Measurements from ENCODE around the gene KLHL40. TPM values are rescaled to one million over a fixed set of nuclear protein-coding genes. Genes with fewer than 3 reads are reported as not detected.
A peak's percentile ranks its signal among the peaks of the same experiment; 100 is the strongest.

KLHL40 gene
- total RNA-seq, 1 donor from 2014 or later: 0.11 TPM

DNA sequence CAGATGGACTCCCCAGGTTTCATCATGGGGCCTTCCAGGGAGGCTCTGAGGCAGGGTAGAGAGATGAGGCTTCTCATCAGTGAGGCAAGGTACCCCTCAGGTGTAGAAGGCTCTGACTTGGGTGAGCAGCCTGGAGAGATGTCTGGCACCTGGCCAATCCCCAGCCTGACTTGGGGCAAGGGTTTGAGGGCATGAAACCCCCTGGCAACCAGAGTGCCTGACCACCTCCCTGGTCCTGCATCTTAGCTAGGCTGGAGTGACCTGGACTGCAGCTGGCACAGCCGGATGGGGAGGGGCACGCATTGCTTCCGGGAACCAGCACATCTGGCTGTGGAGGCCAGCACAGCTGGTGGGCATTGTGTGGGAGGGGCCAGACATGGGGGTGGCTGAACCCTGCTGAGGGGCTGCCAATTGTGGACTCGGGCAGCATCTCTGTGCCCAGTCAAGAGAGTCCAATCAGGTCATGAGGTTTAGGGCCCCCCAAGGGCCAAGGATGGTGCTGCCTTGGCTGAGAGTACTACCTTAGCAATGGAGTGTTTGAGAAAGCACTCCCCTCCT is 29.9 kb upstream of the KLHL40 start:
- intact Hi-C loops (cut with DNase I): loop anchor here (5.0 kb wide), 1 partner anchor 628 kb away; no protein-coding TSS in a partner anchor
- peak; percentile 62 for DNase-seq
- no peak for ATAC-seq (ENCODE audit: poor library complexity)

- intact Hi-C loops (cut with DNase I): loop anchor here (5.0 kb wide), 1 partner anchor 629 kb away; no protein-coding TSS in a partner anchor
- DNase-seq: peak; percentile 49
- no peak for ATAC-seq (ENCODE audit: poor library complexity)
Observed at GRCh38 chr3:42655980-42656679, 29.2 kb upstream of the KLHL40 start.

GRCh38 chr3:42656680-42657610 is 28.4 kb upstream of the KLHL40 start:
- intact Hi-C loops (cut with DNase I): loop anchor here (5.0 kb wide), 1 partner anchor 630 kb away; no protein-coding TSS in a partner anchor
- ATAC-seq (ENCODE audit: poor library complexity) (no peak), DNase-seq (no peak)

- no peak for ATAC-seq (ENCODE audit: poor library complexity)
- intact Hi-C loops (cut with DNase I): loop anchor here (5.0 kb wide), 1 partner anchor 630 kb away; no protein-coding TSS in a partner anchor
Observed at GRCh38 chr3:42657675-42658074, 27.7 kb upstream of the KLHL40 start.

GRCh38 chr3:42658091-42658770 is 27.1 kb upstream of the KLHL40 start:
- DNase-seq: no peak

More at GRCh38 chr3:42657675-42658074, 27.7 kb upstream of the KLHL40 start:
- DNase-seq: no peak

GRCh38 chr3:42658771-42659390 is 26.5 kb upstream of the KLHL40 start:
- no peak for DNase-seq
- intact Hi-C loops (cut with DNase I): loop anchor here (5.0 kb wide), 1 partner anchor 632 kb away; no protein-coding TSS in a partner anchor
- ATAC-seq (ENCODE audit: poor library complexity): no peak

More at GRCh38 chr3:42658091-42658770, 27.1 kb upstream of the KLHL40 start:
- intact Hi-C loops (cut with DNase I): loop anchor here (5.0 kb wide), 1 partner anchor 631 kb away; no protein-coding TSS in a partner anchor
- ATAC-seq (ENCODE audit: poor library complexity): no peak

GRCh38 chr3:42659451-42660130 is 25.7 kb upstream of the KLHL40 start:
- DNase-seq (no peak), ATAC-seq (ENCODE audit: poor library complexity) (no peak)
- intact Hi-C loops (cut with DNase I): loop anchor here (5.0 kb wide), 1 partner anchor 632 kb away; no protein-coding TSS in a partner anchor

DNA sequence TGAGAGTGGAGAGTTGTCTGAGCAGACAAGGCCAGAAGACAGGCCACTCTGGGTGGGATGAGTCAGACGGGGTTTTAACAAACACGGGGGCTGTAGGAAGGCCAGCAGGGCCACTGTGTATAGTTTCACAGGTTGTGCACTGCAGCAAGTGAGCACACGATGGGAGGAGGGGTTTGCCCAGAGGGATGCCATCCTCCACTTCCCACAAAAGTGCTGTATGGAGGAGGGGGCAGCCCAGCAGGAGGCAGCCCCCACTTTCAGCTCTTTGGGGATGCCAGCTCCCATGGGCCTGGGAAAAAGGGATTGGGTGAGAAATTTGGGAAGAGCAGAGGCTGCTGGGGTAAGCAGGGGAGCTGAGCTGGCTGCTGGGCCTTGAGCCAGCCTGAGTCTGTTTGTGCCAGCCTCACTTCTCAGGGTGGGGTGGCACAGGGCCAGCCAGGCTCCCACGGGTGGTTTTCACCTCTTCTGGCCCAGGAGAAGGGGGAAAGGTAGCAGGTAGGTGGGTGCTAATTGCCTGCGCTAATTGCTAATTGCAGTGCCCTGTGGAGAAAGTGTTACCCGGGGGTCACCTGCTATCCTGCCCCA is 25.1 kb upstream of the KLHL40 start:
- intact Hi-C loops (cut with DNase I): no loop called here

GRCh38 chr3:42660898-42661297 is 24.4 kb upstream of the KLHL40 start:
- no peak for DNase-seq
- intact Hi-C loops (cut with DNase I): no loop called here
- peak; percentile 45 for ATAC-seq (ENCODE audit: poor library complexity)

More for the DNA sequence above, 25.1 kb upstream of the KLHL40 start:
- ATAC-seq (ENCODE audit: poor library complexity) (peak; percentile 36), DNase-seq (no peak)

DNA sequence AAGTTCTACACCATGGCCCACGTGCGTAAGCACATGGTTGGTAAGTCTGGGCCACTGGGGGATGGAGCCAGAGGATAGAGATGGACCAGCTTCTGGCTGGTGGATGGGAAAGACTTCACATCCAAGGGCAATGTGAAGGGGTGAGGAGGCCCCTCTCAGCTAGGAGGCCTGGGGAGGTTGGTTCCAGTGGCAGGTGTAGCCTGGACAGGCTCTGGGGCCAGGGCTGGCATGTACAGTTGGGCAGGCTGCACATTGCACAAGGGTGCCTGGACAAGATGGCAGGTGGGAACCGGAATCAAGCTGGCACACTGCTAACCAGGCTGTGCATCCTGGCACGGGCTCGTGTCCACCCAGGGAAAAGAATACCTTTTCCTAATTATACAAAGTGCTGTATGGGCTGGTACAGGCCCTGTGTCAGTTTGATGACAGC is 23.7 kb upstream of the KLHL40 start:
- no peak for ATAC-seq (ENCODE audit: poor library complexity)
- intact Hi-C loops (cut with DNase I): no loop called here
- no peak for DNase-seq

DNA sequence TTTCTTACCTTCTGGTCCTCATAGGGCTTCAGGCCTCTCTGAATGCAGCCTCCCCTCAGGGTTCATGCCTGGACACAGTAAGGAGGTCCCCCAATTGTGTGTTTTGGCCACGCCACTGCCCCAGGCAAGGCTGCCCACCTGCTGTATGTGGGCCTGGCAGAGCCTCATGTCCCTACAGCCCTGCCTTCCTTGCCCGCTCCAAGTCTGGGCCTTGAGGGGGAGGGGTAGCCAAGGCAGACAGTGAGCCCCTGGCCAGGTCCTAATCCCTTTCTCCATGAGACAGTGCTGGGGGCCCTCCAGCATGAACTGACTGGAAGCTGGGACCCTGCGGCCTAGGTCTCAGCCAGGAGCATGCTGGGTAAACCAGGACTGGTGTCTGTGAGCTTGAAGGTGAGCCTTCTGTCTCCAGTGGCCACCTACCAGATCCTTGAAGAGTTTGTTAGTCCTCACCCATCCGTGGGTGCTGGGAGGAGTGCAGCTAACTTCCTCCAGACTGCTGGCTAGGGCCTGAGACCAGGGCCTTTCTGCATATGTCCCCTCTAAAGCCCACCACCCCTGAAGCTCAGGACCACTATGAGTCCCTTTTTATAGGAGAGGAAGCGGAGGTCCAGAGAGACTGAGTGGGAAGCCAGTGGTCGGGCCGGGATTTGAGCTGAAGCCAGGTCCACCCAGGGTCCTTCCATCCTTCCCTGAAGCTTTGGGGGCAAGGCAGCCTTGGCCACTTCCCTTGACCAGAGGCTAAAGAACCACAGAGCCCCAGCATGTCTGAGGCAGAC is 23.1 kb upstream of the KLHL40 start:
- ATAC-seq (ENCODE audit: poor library complexity): no peak
- intact Hi-C loops (cut with DNase I): no loop called here
- no peak for DNase-seq

- intact Hi-C loops (cut with DNase I): no loop called here
- no peak for DNase-seq
- ATAC-seq (ENCODE audit: poor library complexity): no peak
Observed at GRCh38 chr3:42662813-42663535, 22.4 kb upstream of the KLHL40 start.

GRCh38 chr3:42663581-42664437 is 21.5 kb upstream of the KLHL40 start:
- ATAC-seq (ENCODE audit: poor library complexity) (no peak), DNase-seq (no peak)
- intact Hi-C loops (cut with DNase I): no loop called here

- DNase-seq: no peak
- no peak for ATAC-seq (ENCODE audit: poor library complexity)
- intact Hi-C loops (cut with DNase I): no loop called here
Observed at GRCh38 chr3:42664438-42664803, 20.9 kb upstream of the KLHL40 start.
